ENCODE data around the gene C1QL2. TPM values are rescaled to one million over a fixed set of nuclear protein-coding genes. Genes with fewer than 3 reads are reported as not detected.

C1QL2 gene
- total RNA-seq (not detected), polyA plus RNA-seq (not detected)
- long read RNA-seq, donor 1, result 0 reads
- long read RNA-seq, donor 2, result 0 reads
- long read RNA-seq, donor 3, result 0 reads
- long read RNA-seq, donor 4, result 0 reads
- long read RNA-seq, donor 5, partial matches to known transcripts, result 0 of 1 reads
- long read RNA-seq, donor 5, other reads (novel, unspliced or antisense), result 0 of 1 reads
- long read RNA-seq, donor 6, result 0 reads
- long read RNA-seq, donor 7, result 0 reads
- long read RNA-seq, donor 8, result 0 reads
- long read RNA-seq, donor 9, result 0 reads
- long read RNA-seq, donor 10, result 0 reads

DNA sequence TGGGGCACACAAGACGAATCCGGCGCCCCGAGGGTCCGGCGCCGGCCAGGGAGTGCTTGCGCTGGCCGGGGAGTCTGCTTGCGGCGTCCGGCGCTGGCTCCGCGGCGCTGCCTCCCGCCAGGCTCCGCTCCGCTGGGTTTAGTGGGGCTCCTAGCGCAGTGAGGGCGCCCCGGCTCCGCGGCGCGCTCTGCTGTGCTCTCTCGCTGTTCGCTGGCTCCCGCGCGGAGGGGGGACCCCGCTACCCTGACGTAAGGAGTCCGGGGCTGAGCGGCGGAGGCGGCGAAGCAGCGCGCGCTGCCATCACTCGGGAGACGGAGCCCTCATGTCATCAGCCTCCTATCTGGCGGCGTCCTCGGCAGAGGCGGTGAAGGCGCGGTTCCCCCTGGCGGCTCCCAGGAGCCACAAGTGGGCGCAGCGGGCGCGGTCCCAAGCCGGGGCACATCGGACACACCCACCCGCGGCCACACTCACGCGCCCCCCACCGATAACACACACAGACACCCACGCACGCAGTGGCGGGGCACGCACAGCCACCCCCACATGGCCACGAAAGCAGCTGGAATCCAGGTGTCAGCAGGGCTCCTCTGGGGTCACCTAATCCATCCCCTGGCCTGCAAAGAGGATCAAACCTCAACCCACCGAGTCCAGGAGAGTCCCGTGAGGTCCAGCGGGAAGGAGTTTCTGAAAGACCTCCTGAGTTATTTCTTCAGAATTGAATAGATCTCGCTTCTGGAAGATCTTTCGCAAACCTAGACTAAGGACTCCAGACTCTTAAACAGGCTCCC, at the start of gene C1QL2:
TSS of gene C1QL2 (minus strand) at position 189 of the 785 bp plus-strand sequence. CDS start 482 bp downstream, outside the sequence.
- DNase-seq, result no peak

DNA sequence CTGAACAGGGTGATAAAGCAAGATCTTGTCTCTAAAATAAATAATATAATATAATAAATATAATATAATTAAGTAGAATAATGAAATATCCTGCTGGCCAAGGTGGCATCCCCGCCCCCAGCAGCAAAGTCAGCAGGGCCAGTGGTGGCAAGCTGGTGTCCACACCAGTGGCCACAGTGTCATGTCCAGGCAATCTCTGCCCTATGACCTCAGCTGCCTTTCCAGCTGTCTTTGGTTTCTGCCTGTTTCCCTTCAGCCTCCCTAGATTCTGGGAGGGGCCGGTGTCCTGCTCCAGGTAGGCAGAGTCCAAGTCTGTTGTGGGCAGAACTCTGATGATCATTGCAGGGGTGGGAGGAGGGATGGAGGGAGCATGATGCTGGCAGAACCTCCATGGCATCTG, 48.9 kb upstream of the C1QL2 start:
- Histone ChIP-seq H3K27me3 (no peaks in the 10 kb centered on the region), H3K27ac (no peak overlapping the region), H3K4me1 (replicated peaks in 1 of 2) (no peaks in the 10 kb centered on the region), H3K9me3 (replicated peaks in 1 of 3) (no peaks in the 10 kb centered on the region), H3K4me3 (no peak overlapping the region), H3K36me3 (replicated peaks in 1 of 2) (no peaks in the 10 kb centered on the region)
- WGBS, 4 donors, result 60 to 100% (median 87%) methylated on average over 1 to 2 of the region's 2 CpGs
- TF ChIP-seq, protein P1, sequence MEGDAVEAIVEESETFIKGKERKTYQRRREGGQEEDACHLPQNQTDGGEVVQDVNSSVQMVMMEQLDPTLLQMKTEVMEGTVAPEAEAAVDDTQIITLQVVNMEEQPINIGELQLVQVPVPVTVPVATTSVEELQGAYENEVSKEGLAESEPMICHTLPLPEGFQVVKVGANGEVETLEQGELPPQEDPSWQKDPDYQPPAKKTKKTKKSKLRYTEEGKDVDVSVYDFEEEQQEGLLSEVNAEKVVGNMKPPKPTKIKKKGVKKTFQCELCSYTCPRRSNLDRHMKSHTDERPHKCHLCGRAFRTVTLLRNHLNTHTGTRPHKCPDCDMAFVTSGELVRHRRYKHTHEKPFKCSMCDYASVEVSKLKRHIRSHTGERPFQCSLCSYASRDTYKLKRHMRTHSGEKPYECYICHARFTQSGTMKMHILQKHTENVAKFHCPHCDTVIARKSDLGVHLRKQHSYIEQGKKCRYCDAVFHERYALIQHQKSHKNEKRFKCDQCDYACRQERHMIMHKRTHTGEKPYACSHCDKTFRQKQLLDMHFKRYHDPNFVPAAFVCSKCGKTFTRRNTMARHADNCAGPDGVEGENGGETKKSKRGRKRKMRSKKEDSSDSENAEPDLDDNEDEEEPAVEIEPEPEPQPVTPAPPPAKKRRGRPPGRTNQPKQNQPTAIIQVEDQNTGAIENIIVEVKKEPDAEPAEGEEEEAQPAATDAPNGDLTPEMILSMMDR (IDR thresholded peaks at IDR 0.05), result no peak
- no peak for TF ChIP-seq POLR2A (IDR thresholded peaks at IDR 0.05)
- no peak for DNase-seq
- intact Hi-C loops (cut with DNase I), result no loop called here

More for the DNA sequence above, at the start of gene C1QL2:
- intact Hi-C loops (cut with DNase I), result no loop called here
- 3 to 23% (median 14%) methylated on average over 4 to 71 of the region's 71 CpGs for WGBS, 4 donors
- Histone ChIP-seq H3K27me3 (peaks cover 54% of the 10 kb centered on the region), H3K4me1 (replicated peaks in 1 of 2) (no peaks in the 10 kb centered on the region), H3K9me3 (replicated peaks in 1 of 3) (no peaks in the 10 kb centered on the region), H3K27ac (no peak within 1 kb of the TSS), H3K4me3 (no peak within 1 kb of the TSS), H3K36me3 (replicated peaks in 1 of 2) (no peaks in the 10 kb centered on the region)
- TF ChIP-seq, protein P1 (IDR thresholded peaks at IDR 0.05), result no peak
- TF ChIP-seq POLR2A (IDR thresholded peaks at IDR 0.05), result no peak

DNA sequence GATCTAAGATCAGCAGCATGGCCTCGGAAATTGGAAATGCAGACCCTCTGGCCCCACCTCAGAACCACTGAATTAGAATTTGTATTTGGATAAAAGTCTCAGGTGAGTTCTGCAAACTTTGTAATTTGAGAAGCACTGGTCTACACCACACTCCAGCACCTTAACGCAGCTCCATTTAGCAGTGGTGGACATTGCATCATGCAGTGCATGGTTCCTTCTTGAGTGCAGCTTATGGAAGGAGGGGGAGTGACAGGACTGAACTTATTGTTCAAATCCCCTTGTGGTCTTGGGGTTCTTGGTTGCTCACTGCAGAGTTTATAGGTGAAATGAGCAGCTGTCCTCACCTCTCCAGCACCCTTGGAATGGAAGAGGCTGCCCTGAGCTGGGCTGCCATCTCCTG, 47.6 kb upstream of the C1QL2 start:
- TF ChIP-seq, protein P1 (IDR thresholded peaks at IDR 0.05), result no peak
- Histone ChIP-seq H3K27ac (no peak overlapping the region), H3K4me1 (replicated peaks in 1 of 2) (no peaks in the 10 kb centered on the region), H3K4me3 (no peak overlapping the region), H3K27me3 (no peaks in the 10 kb centered on the region), H3K9me3 (replicated peaks in 1 of 3) (no peaks in the 10 kb centered on the region), H3K36me3 (replicated peaks in 1 of 2) (no peaks in the 10 kb centered on the region)
- WGBS, 4 donors, result 50 to 84% (median 79%) methylated on average over 1 to 2 of the region's 2 CpGs
- intact Hi-C loops (cut with DNase I), result no loop called here
- no peak for DNase-seq

DNA sequence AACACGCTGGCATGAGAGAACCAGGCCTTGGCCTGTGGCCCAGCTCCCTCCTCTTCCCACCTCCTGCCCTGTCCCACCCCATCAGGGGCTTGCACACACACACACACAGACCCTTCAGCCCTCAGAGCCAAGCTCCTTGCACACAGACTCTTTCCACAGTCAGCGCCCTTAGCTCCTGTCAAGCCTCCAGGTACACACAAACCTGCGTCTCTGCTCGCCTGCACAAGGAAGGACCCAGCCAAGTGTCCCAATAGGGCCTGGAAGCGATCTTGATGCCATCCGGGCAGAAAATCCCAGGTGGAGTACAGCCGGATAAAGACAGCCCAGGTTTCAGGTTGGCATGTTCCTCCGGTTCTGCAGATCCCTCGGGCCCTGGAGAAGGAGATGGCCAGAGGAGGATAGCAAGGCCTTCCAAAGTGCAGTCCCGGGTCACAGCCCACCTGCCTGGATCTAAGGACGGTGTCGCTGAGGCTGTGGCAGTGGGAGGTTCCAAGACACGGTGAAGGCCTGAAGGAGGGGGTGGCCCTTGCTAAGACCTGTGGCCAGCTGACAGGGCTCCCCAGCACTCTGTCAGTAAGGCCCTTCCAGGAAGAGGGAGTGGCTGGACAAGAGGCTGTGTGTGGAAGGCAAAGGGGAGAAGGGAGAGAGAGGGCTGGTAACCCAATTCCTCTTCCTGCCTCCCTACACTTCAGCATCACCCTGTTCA, 46.6 kb upstream of the C1QL2 start:
- WGBS, 4 donors, result 83 to 95% (median 84%) methylated on average over 9 to 13 of the region's 13 CpGs
- no peaks in the 10 kb centered on the region for H3K36me3 ChIP-seq (replicated peaks in 1 of 2)
- TF ChIP-seq, protein P1 (IDR thresholded peaks at IDR 0.05), result no peak
- TF ChIP-seq POLR2A (IDR thresholded peaks at IDR 0.05), result no peak
- no peak for DNase-seq
- H3K9me3 ChIP-seq (replicated peaks in 1 of 3), result no peaks in the 10 kb centered on the region
- intact Hi-C loops (cut with DNase I), result no loop called here
- no peaks in the 10 kb centered on the region for H3K27me3 ChIP-seq
- no peak overlapping the region for H3K4me3 ChIP-seq
- H3K4me1 ChIP-seq (replicated peaks in 1 of 2), result no peaks in the 10 kb centered on the region
- H3K27ac ChIP-seq, result no peak overlapping the region

Measured in adrenal gland (tissue), 19 donors.